ENCODE data around the gene DCP1A.
A peak's percentile ranks its signal among the peaks of the same experiment; 100 is the strongest.
"Not testable (repeated sequence)": the region's sequence is repeated elsewhere in the genome, so short reads cannot be mapped to it uniquely, and the experiment has no call there.

The DCP1A gene

GRCh38 chr3:53347261-53348064 lies at the start of gene DCP1A:
Gene DCP1A (minus strand): TSS chr3:53347543. CDS start chr3:53347517, 26 bp downstream.
- peak; percentile 96 for DNase-seq (ENCODE audit: low spot score)

GRCh38 chr3:53384465-53385423 lies 37.4 kb upstream of the DCP1A start:
- no peak for DNase-seq (ENCODE audit: low spot score)

- DNase-seq (ENCODE audit: low spot score) = no peak
Measured at GRCh38 chr3:53382106-53382505, 34.8 kb upstream of the DCP1A start.

DNA sequence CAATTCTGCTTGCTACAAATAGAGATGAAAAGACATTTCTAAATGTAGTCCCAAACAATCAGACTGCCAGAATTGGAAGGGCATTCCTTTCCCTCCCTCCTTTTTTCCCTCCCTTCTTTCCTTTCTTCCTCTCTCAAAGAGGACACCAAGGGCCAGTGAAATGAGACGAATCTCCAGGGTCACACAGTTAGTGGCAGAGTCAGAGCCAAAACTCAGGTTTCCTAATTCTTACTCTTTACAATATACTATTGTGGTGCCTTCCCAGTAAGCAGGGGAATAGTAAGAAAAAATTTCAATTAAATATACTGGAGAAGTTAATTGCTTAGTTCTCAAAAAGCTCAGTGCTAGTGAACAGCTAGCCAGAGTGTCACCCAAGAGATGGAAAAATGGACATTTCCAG lies 33.0 kb upstream of the DCP1A start:
- no peak for DNase-seq (ENCODE audit: low spot score)

DNA sequence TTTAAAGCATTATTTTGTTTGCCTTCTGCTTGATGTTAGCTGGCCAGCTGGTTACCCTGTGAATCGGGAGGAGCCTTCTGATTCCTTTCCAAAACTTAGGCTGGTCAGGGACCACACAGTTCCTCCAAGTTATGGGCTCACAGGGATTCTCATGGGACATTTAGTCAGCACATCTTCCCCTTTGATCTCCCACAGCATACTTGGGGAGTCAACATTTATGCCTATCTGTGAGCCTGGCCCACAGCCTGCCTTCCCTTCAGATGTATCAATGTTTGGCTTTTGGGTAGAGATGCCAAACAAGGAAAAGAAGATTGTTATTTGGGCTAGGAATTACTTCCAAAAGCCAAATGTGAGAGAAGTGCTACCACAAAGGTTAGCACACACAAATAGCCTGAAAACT lies 32.6 kb upstream of the DCP1A start:
- no peak for DNase-seq (ENCODE audit: low spot score)

- DNase-seq (ENCODE audit: low spot score) = no peak
Measured at GRCh38 chr3:53377794-53378193, 30.5 kb upstream of the DCP1A start.

DNA sequence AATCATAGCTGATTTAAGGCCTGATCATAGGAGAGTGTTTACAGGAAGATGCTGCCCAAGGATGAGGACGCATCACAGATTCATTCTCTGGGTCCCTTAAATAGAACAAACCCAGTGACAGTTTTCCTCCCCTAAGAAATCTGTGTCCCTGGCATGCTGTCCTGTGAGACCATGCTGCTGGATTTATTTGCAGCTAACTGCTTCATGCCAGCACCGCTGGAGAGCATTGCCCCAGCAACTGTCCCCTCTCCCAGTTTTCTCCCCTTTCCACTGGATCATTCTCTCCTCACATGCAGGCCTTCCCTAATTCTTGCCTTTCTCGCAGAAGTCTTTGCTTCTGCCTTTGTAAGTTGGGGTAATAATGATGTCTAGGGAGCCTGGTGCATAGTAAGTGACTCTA lies 29.3 kb upstream of the DCP1A start:
- DNase-seq (ENCODE audit: low spot score) = no peak

GRCh38 chr3:53375019-53375418 lies 27.7 kb upstream of the DCP1A start:
- peak; percentile 76 for DNase-seq (ENCODE audit: low spot score)

DNA sequence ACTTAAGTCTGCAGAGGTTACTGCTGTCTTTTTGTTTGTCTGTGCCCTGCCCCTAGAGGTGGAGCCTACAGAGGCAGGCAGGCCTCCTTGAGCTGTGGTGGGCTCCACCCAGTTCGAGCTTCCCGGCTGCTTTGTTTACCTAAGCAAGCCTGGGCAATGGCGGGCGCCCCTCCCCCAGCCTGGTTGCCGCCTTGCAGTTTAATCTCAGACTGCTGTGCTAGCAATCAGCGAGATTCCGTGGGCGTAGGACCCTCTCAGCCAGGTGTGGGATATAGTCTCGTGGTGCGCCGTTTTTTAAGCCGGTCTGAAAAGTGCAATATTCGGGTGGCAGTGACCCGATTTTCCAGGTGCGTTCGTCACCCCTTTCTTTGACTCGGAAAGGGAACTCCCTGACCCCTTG lies 23.4 kb upstream of the DCP1A start:
- not testable (repeated sequence) for DNase-seq (ENCODE audit: low spot score)

DNA sequence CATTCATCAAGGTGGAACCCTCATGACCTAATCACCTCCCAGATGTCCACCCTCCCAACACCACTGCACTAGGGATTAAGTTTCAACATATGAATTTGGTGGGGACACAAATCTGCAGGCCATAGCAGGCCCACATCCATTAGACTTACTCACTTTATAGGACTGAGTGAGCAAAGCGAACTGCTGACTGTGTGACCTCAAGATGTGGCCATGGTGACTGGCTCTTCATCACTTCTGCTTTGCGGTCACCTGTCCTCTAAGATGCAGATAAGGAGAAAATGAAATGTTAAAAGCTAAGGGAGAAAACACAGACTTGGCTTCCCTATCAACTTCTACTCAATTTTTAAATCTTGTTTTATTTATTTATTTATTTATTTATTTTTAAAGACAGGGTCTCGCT lies 14.5 kb upstream of the DCP1A start:
- no peak for DNase-seq (ENCODE audit: low spot score)

DNA sequence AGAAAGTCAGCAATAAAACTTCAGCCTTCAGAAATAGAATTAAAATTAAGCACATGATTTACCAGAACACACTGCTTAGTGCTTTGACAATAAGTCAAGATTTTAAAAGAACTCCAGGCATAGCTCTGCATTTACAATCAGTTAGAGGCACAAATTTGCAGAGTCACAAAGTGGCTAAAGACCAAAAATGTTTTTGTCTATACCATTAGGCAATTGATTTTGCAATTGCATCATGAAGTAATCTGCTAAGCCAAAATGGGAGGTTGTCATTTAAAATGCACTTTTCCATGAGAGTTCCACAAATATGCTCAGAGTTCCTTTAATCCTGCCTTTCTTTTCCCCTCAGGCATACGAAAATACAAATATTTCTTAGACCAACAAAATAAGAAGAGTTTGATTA lies 10.1 kb upstream of the DCP1A start:
- DNase-seq (ENCODE audit: low spot score) = no peak

- DNase-seq (ENCODE audit: low spot score) = no peak
Measured at GRCh38 chr3:53354945-53355498, 7.7 kb upstream of the DCP1A start.

DNA sequence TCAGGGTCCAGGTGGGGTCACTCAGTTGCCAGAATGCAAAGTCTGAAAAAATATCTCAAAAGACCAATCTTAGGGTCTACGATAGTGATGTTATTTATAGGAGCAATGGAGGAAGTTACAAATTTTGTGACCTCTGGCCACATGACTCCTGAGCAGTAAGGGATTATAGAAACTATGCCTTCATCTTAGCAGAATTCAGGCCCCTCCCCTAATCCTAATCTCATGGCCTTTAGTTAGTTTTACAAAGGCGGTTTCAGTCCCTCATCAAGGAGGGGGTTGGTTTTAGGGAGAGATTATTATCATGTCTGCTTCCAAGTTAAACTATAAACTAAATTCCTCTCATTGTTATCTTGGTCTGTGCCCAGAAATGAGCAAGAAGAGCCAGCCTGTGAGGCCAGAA lies 5.9 kb upstream of the DCP1A start:
- no peak for DNase-seq (ENCODE audit: low spot score)

GRCh38 chr3:53350652-53351051 lies 3.3 kb upstream of the DCP1A start:
- DNase-seq (ENCODE audit: low spot score) = no peak

- not testable (repeated sequence) for DNase-seq (ENCODE audit: low spot score)
Measured at GRCh38 chr3:53348118-53348517, 775 bp upstream of the DCP1A start.

GRCh38 chr3:53346922-53347260 lies 452 bp downstream of the DCP1A start:
- DNase-seq (ENCODE audit: low spot score) = no peak

GRCh38 chr3:53346514-53346913 lies 829 bp downstream of the DCP1A start:
- DNase-seq (ENCODE audit: low spot score) = peak; percentile 10

DNA sequence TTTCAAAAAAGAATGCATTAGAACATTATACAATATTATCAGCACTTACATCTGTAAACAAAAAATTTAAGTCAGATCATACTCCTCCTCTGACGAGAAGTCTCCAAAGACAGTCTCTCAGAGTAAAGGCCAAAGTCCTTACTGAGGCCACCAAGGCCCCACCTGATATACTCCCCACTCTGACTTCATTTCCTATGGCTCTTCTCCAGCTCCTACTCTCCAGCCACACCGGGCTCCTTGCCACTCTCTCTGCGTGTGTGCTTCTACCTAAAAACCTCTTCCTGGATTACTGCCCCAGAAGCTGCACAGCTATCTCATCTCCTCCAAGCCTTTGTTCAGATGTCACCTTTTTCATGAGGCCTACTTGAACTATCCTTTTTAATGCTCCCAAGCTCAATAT lies 5.0 kb downstream of the DCP1A start:
- no peak for DNase-seq (ENCODE audit: low spot score)

GRCh38 chr3:53337167-53337940 lies 10.0 kb downstream of the DCP1A start:
- DNase-seq (ENCODE audit: low spot score) = no peak

GRCh38 chr3:53334742-53335141 lies 12.6 kb downstream of the DCP1A start:
- DNase-seq (ENCODE audit: low spot score) = no peak

GRCh38 chr3:53331871-53332270 lies 15.5 kb downstream of the DCP1A start:
- DNase-seq (ENCODE audit: low spot score) = no peak

- DNase-seq (ENCODE audit: low spot score) = no peak
Measured at GRCh38 chr3:53329897-53330296, 17.4 kb downstream of the DCP1A start.

Data from AG08396 (cell line).